ENCODE data around the gene WNT9A.

WNT9A gene

GRCh38 chr1:227924833-227925574 lies 22.7 kb downstream of the WNT9A start:
- no peak for DNase-seq (ENCODE audit: low read depth in 2 of 3, low spot score in 2 of 3)

- DNase-seq (ENCODE audit: low read depth in 2 of 3, low spot score in 2 of 3) = no peak
Observed at GRCh38 chr1:227924168-227924832, 23.4 kb downstream of the WNT9A start.

GRCh38 chr1:227923353-227924167 lies 24.2 kb downstream of the WNT9A start:
- DNase-seq (ENCODE audit: low read depth in 2 of 3, low spot score in 2 of 3) = no peak

- no peak for DNase-seq (ENCODE audit: low read depth in 2 of 3, low spot score in 2 of 3)
Observed at GRCh38 chr1:227922501-227923352, 25.0 kb downstream of the WNT9A start.

GRCh38 chr1:227921461-227922185 lies 26.1 kb downstream of the WNT9A start:
- no peak for DNase-seq (ENCODE audit: low read depth in 2 of 3, low spot score in 2 of 3)

- no peak for DNase-seq (ENCODE audit: low read depth in 2 of 3, low spot score in 2 of 3)
Observed at GRCh38 chr1:227920896-227921295, 26.8 kb downstream of the WNT9A start.

GRCh38 chr1:227920426-227920825 lies 27.3 kb downstream of the WNT9A start:
- DNase-seq (ENCODE audit: low read depth in 2 of 3, low spot score in 2 of 3) = no peak

- DNase-seq (ENCODE audit: low read depth in 2 of 3, low spot score in 2 of 3) = no peak
Observed at GRCh38 chr1:227919906-227920305, 27.8 kb downstream of the WNT9A start.

GRCh38 chr1:227918736-227919135 lies 29.0 kb downstream of the WNT9A start:
- DNase-seq (ENCODE audit: low read depth in 2 of 3, low spot score in 2 of 3) = no peak

- DNase-seq (ENCODE audit: low read depth in 2 of 3, low spot score in 2 of 3) = no peak
Observed at GRCh38 chr1:227918083-227918700, 29.5 kb downstream of the WNT9A start.

- DNase-seq (ENCODE audit: low read depth in 2 of 3, low spot score in 2 of 3) = no peak
Observed at GRCh38 chr1:227917081-227917950, 30.4 kb downstream of the WNT9A start.

GRCh38 chr1:227916655-227917054 lies 31.1 kb downstream of the WNT9A start:
- DNase-seq (ENCODE audit: low read depth in 2 of 3, low spot score in 2 of 3) = no peak

- no peak for DNase-seq (ENCODE audit: low read depth in 2 of 3, low spot score in 2 of 3)
Observed at GRCh38 chr1:227915564-227916553, 31.9 kb downstream of the WNT9A start.

GRCh38 chr1:227914801-227915563 lies 32.8 kb downstream of the WNT9A start:
- DNase-seq (ENCODE audit: low read depth in 2 of 3, low spot score in 2 of 3) = no peak

GRCh38 chr1:227913764-227914721 lies 33.7 kb downstream of the WNT9A start:
- no peak for DNase-seq (ENCODE audit: low read depth in 2 of 3, low spot score in 2 of 3)

- DNase-seq (ENCODE audit: low read depth in 2 of 3, low spot score in 2 of 3) = no peak
Observed at GRCh38 chr1:227913396-227913763, 34.4 kb downstream of the WNT9A start.
